Stimulated activated CD4-positive, alpha-beta T cell treated with anti-CD3 and anti-CD28 coated beads, Interleukin-4, amount 100 ng/mL, for 4 hours (primary cell): ENCODE data around the gene NSFL1C.

Experiments
- DNase-seq, 2 experiments: peaks; one replicate each; pipeline ENCODE4 v3.0.0-alpha.2; 2020

NSFL1C gene

GRCh38 chr20:1484438-1485116 lies 17.9 kb upstream of the NSFL1C start:
- no peak for DNase-seq

DNA sequence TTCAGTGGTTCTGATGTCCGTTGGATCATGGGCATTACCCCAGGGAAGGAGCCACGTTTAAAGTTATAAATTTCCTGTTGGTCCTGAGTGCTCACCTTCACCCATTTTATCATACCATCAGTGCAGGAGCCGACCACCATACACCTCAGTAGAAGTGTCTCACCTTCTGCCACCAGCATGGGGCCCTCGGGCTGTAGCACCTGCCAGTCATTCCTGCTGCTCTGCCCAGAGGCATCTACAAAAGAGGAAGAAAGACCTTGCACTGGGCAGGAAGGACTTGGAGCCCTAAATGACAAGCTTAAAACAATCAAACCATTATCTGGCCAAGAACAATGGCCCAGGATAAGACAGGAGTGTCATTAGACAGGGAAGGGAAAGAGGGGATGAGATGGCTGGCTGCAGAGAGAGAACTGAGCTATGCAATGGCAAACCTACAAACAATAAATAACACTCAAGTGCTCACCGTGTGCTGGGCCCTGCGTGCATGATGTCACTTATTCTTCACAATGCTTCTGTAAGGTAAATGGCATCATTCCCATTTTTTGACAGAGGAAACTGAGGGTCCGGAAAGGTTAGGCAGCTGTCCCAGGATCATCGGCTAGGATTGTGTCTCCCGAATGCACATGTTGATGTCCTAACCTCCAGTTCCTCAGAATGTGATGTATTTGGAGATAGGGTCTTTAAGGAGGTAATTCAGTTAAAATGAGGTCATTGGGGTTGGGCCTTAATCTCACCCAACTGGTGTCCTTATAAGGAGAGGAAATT lies 13.4 kb upstream of the NSFL1C start:
- no peak for DNase-seq

GRCh38 chr20:1478566-1478965 lies 11.9 kb upstream of the NSFL1C start:
- DNase-seq = no peak

DNA sequence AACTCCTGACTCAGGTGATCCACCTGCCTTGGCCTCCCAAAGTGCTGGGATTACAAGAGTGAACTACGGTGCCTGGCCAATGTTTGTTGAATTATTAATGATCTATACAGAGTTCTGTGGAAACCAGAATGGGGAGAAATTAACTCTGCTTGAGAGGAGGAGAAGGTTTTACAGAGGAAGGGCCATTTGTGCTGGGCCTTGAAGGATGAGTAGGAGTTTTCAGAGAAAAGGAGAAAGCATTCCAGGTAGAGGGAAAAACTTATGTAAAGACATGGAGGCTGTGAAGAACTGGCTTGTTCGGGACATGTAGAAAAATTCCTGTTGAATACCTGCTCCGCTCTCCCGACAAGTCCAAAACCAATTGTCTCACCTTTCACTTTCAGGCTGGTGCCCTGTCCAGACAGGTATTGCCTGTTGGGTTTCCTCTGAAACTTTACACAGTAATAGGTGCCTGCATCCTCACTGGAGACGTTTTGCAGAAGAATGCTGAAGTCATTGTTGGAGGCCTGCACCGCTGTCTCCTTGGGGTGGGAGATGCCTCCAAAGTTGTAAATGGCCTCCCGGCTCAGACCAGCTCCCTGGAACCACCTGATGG lies 11.3 kb upstream of the NSFL1C start:
- DNase-seq = no peak

DNA sequence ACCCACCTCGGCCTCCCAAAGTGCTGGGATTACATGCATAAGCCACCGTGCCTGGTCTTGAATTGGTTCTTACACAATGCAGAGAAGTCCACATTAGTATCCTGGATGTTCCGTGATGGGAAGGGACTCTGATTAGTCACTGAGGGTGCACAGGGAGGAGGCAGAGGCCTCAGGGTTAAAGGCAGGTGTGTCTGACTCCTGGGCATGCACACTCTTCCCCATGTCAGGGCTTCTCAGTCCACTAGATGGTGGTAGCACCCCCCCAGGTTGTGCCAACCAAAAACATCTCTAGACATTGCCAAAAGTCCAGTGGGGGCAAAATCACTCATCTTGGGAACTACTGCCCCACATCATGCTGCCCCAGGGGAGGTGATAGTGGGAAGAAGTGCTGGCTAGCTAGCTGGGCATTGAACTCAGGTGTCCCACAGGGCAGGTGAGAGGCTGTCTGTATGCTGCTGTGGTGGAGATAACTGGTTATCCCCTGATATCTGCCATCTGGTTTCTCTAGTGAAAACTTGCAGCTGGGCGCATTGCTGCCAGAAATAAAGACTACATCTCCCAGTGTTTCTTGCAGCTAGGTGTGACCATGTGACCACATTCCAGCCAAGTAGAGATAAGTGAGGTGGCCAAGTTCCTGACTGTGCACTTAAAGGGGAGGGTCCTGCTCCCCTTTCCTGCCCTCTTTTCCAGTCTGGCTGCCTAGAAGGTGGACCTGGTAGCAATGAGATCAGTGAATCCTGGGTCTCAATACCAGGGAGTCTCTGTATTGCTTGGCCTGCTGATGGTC lies 8.4 kb upstream of the NSFL1C start:
- DNase-seq = no peak

DNA sequence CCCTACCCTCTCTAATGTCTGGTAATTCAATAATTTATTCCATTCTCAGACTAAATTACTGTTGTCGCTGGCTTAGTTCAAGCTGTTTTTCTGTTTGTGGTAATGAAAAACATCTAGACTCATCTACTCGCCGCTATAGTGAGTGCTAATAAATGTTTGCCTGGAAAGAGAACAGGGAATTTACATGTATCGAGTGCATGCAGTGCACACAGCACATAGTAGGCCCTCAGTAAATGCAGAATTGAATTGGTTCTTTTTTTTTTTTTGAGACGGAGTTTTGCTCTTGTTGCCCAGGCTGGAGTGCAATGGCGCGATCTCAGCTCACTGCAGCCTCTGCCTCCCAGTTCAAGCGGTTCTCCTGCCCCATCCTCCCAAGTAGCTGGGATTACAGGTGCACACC lies 7.7 kb upstream of the NSFL1C start:
- DNase-seq = no peak

DNA sequence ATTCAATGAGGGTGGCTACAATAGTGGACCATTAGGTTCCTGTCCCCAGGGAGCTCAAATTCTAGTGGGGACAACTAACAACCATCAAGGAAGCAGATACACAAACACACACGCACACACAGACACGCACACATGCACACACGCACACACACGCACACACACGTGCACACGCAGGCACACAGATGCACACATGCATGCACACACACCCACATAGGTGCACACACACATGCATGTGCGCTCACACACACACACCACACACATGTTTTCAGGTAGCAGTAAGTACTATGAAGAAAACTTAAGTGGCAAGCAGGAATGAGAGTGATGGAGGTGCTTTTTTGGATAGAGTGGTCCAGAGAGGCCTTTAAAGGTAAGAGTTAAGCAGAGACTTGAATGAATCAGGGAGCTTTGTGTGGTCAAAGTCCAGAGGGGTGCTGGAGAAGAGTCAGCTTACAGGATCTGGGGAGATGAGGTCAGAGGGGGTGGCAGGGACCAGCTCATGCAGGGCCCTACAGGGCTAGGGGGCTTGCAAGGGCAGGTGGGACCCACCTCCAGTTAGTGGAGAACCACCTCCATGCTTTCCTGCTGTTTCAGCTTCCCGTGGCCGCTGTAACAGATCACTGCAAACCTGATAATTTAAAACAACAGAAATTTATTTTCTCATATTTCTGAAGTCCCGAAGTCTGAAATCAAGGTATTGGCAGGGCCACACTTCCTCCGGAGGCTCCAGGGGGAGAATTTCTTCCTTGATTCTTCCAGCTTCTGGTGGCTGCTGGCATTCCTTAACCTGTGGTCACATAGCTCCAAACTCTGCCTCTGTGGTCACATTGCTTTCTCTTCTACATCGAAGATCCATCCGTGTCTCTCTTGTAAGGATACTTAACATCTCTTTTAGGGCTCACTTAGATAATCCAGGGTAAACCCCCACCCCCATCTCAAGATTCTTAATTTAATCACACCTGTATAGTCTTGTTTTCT lies 6.9 kb upstream of the NSFL1C start:
- DNase-seq = no peak

- DNase-seq = no peak
These were observed 6.1 kb upstream of the NSFL1C start for GRCh38 chr20:1472556-1473245.

GRCh38 chr20:1471242-1471641 lies 4.6 kb upstream of the NSFL1C start:
- DNase-seq = no peak

GRCh38 chr20:1469925-1470571 lies 3.4 kb upstream of the NSFL1C start:
- DNase-seq = no peak

DNA sequence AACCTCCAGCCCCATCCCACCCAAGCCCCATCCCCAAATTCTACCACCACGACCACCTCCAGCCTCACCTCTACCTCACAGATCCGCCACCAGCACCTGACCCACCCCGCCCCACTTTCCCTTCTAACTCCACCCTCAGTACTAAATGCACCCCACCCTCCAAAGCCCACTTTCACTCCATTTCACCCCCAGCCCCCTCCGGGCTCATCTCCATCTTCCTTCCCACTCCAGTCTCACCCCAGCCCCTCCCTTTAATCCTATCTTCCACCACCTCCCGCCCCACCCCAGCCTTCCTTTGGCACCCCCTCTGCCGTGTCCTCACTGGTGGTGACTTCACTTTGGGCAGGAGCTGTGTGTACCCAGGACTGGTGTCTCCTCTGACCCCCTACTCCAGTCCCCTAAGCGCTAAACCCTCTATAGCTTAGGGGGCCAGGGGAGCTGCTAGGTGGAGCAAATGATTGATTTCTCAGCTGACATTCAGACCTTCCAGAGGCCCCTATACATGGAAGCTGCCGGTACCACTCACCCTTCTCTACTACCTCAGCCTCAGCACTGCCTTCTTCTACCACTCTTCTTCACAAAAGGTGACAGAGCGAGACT lies 2.8 kb upstream of the NSFL1C start:
- no peak for DNase-seq

DNA sequence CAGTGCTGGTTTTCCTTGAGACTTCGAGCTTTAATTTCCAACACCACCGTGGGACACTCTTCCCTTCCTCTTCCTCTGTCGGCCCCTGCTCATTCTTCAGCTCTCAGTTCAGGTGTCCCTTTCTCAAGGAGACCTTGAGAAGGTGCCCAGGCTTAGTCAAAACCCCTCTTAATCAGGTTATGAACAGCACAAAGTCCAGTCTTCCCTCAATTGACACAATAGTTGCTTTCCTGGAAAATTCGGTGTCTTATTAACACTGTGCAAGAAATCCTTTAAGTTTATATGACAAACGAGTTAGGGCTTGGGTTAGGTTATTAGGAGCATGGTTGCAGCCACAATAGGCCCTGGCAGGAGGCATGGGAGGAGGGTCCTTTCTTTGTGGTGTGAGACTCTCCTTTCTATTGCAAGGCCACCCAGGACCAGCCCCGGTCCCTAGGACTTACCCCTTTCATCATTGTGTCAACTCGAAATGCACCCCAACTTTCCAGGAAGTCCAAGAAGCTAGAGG lies 1.5 kb upstream of the NSFL1C start:
- DNase-seq = no peak

DNA sequence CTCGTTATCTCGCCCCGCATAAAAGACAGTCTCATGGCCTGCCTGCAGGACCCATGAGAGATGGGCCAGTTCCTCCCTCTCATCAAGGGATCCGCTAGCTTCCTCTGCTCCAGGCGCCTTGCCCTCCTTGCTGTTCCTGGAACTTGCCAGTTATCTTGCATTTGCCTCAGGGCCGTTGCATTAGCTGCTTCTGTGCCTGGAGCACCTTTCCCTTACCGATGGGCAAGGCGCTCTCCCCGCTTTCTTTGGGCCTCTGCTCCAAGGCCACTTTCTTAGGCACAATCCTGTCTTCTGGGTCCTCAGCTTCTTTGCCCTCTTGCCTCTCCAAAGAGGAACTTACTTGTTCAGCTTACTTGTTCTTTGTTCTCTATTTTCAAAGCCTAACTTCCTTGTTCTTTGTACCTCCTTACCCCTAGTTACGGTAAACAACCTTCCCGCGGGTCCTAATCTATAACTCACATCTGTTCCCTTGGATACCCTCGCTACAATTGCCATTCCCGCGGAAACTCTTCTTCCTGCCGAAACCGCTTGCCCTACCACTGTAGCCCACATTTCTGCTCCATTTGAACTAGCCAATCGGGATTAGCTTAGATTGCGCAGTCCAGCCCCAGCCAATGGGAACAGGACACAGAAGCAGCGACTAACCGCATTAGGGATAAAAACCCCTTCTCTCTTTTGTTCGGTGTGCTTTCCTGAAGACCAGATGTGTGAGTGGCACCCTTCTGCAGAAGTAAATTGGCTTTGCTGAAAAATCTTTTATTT lies 887 bp upstream of the NSFL1C start:
- no peak for DNase-seq

DNA sequence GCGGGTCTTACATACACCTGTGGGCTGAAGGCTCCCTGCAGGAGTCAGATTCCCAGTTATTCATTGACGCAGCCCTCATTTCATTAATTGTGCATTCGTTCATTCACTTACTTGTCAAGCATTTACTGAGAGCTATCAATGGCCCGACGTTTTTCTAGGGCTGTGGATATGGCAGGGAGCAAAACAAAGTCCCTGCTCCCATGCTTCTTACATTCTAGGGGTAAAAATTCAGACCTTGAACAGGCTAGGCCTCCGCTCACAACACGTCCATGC lies 369 bp upstream of the NSFL1C start:
- DNase-seq = no peak

DNA sequence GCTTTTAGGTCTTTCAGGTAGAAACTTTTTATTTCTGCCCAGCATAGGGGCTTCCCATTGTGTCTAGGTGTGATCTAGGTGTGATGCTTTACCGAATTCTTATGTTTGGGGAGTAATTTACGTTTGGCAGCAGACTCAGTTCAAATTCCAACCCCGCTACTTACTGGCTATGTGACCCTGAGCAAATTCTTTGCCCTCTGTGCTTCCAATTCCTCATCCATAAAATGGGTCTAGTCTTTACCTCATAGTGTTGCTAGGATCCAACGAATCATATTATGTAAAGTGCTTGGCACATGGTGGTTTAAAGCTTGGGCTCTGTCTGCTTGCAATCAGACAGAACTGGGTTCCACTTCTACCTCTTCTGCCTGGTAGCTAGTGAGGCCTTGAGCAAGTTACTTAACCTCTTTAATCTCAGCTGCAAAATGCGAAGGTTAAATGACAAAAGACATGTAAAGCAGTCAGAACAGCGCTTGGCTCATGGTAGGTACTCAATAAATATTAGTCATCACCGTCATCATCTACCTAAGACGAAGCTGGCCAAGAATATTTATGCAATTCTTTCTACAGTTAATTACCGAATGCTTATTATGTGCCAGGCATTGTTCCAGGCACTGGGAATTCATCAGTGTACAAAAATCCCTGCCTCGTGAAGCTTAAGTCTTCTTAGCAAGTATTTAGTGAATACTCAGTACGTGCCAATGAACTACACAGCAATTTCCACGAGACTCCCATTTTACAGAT lies 1.0 kb downstream of the NSFL1C start:
- DNase-seq = no peak

- no peak for DNase-seq
These were observed 2.6 kb downstream of the NSFL1C start for GRCh38 chr20:1463971-1464570.

- no peak for DNase-seq
These were observed 3.8 kb downstream of the NSFL1C start for GRCh38 chr20:1462834-1463233.

GRCh38 chr20:1462001-1462400 lies 4.6 kb downstream of the NSFL1C start:
- DNase-seq = no peak

- no peak for DNase-seq
These were observed 6.4 kb downstream of the NSFL1C start for GRCh38 chr20:1460275-1460674.
